Stimulated activated CD4-positive, alpha-beta T cell treated with anti-CD3 and anti-CD28 coated beads, TNF-alpha, amount 100 ng/mL, for 1 hour (primary cell): Measurements from ENCODE around the gene SORBS2.

ENCODE experiments used
- DNase-seq, 3 donors: peaks; one replicate each; pipeline ENCODE4 v3.0.0-alpha.2; 2020; ENCODE audit warnings: low read depth in 3 of 3, low spot score in 1 of 3

SORBS2 gene

DNA sequence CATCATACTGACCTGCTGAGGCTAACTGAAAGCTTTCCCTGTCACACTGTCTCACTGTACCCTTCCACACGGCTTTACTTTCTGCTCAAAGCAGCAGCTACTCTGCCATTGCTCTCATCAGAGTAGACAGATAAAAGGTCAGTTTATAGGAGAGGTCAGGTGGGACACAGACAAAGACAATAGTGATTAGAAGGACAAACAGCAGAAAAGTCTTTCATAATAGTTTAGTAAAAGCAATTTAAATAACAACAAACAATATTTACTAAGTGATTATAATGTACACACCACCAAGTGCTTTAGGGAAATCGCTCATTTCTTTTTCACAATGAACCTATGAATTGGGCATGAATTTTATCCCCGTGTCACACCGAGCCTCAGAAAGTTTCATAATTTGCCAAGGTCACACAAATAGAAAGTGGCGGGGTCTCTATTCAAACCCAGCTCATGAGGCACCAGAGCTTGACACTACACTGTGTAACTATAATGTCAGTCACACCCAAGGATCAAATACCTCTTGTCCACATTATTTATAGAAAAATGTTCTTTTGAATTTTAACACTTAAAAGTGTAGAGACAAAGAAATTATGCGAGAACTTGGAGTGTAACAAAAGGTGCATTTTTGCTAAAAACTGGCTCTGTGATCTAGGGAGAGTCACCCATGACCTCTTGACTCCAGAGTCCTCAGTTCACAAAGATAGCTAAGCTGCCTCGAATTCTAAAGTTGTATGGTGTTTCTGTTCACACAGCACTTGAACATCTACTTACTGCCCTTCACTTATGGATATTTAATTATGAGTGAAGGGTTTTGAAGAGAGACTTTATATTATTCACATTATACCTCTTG is 24.5 kb upstream of the SORBS2 start:
- no peak for DNase-seq

GRCh38 chr4:185835814-185836213 is 23.8 kb upstream of the SORBS2 start:
- DNase-seq, result no peak

DNA sequence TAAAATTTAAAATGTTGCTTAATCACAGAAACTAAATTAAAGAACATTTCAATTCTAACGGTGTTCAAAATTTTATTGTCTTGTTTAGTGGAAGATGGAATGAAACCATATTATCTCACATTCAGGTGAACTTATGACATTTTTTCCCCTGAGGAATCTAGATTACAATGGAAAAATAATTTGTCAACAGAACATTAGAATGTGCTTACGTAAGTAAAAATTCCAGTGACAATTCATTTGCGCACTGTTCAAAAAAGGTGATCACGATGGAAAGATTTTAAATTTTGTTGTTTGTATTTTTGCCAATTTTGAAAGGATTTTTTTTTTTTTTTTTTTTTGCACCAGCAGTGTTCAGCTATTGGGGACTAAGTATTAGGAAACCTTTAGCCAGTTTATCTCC is 23.3 kb upstream of the SORBS2 start:
- DNase-seq, result no peak

DNA sequence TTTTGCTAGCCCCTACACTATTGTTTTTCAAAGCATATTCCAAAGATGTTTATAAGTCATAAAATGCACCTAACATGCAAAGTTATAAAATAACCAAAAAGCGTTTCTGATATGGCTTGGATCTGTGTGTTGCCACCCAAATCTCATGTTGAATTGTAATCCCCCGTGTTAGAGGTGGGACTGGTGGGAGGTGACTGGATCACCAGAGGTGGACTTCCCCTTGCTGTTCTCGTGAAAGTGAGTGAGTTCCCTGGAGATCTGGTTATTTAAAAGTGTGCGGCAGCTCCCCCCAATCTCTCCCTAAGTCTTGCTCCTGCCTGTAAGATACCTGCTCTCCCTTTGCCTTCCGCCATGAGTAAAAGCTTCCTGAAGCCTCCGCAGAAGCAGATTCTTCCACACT is 22.8 kb upstream of the SORBS2 start:
- no peak for DNase-seq

GRCh38 chr4:185834088-185834487 is 22.1 kb upstream of the SORBS2 start:
- DNase-seq, result no peak

DNA sequence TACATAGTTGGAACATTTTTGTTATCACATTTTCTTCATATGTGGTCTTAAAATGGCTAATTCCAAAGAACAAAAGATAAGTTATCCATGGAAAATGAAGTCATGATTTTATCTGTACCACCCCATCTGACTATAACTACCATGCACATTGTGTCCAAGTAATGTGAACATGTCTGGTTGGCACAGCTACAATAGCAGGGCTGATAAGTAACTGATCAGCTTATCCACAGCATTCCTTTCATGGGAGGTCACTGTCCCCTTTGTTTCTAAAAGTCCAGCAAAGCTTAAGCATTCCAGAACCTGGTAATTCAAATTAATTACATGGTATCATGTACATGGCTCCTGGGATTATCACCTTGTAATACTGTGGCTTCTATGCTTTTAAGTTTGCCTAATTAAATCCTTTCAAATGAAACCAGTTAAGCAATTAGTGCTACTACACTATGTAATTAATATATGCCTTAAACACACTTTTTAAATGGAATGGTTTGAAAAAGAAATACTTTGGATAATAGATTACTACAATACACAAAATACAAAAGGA is 21.1 kb upstream of the SORBS2 start:
- DNase-seq, result no peak

DNA sequence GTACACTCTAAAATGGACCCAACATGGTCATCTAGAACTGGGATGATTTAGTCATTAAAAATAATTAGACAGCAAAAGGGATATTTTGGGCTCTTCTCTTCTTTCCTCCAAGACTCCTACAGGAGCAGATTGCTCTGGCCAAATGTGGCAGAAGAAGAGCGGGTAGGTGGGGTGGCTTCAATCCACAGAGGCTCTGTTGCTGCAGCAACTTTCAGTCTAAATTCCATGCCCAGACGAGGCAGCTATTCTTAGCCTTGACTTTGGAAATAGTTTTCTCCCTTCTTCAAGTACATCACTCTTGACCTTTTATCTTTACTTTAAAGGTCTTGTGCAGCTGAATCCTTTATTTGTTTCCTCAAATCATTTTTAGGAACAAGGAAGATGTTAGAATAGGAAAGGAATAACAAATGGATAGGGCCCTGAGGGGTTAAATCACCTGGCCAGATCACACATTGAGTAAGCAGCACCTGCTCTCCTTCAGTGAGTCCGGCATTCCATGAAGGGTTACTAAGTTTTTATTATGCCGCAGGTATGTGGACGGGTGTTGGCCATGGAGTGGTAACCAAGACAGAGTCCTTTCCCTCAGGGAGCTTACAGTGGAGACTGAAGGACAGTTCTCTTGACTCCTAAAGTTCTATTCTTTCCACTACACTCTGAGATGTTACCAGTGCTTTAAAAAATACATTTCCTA is 19.3 kb upstream of the SORBS2 start:
- no peak for DNase-seq

GRCh38 chr4:185830263-185830994 is 18.4 kb upstream of the SORBS2 start:
- DNase-seq, result no peak

DNA sequence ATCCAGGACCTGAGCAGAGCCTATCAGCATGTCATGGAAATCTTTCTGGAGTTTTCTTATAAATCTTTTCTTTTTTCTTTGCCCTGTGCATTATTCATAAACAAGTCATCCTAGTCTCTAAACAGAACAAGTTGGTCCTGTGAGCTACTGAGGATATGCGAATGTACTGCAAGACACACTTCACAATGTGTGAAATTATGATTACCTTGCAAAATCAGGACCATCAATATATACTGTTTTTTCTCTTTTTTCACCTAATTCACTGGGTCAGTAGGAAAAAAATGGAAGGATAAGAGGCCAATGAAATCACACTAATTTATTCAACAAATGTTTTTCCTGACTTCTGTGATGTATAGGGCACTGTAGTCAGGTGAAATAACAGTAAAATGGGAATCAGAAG is 14.4 kb upstream of the SORBS2 start:
- DNase-seq, result no peak

- DNase-seq, result no peak
These were observed 13.7 kb upstream of the SORBS2 start for GRCh38 chr4:185825737-185826136.

GRCh38 chr4:185822791-185823190 is 10.8 kb upstream of the SORBS2 start:
- no peak for DNase-seq

DNA sequence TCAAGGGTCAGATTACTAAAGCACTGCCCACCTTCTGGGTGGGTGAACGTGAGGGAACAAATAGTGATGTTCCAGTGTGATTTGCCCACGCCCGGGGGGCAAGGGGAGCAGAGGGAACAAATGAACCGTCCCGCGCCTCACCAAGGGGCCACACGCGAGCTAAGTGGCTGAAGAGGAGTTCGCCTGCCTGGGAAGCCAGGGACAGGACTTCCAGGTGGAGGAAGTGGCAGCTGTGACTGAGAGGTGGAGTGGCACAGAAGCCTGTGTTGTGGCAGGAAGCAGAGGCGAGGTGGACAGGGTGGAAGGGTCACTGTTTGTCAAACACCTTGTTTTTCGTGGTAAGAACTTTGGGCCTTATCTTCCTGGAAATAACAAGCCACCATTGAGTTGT is 9.0 kb upstream of the SORBS2 start:
- DNase-seq, result no peak

GRCh38 chr4:185820146-185821028 is 8.4 kb upstream of the SORBS2 start:
- no peak for DNase-seq

DNA sequence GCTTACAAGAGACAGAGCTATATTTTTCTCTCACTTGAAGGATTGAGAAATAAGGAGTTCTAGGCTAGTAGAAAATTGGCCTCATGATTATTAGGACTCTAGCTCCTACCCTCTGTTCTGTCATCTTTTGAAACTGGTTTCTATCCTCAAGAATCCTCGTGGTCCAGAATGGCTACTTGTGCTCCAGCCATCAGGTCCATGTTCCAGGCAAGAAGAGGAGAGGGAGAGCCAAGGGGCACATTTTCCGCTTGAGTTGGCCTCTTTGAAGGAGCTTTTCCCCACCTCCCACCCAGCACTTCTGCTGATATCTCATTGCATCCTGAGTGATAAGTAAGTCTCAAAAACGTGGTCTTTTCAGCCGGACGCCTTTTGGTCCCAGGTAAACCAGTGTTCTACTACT is 7.2 kb upstream of the SORBS2 start:
- DNase-seq, result no peak

DNA sequence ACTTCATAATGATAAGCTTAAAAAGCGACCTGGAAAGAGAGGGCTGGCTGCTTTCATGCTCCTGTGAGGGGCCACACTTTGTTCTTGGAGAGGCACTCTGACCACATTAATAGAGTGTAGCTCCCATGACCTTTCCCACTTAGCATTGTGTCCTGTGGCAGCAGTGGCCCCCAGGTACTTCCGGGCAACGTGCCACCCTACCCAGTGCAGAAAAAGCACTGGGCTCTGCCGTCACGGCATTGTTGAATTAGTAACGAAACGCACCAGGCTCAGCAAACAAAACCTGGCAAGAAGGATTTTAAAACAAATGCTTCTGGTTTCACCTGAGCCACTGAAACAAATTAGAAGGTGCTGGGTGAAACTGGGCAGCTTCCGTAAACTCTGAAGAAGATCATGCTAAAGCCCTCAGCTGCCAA is 5.4 kb upstream of the SORBS2 start:
- no peak for DNase-seq

GRCh38 chr4:185813133-185813532 is 1.1 kb upstream of the SORBS2 start:
- DNase-seq, result no peak

- no peak for DNase-seq
These were observed 1.1 kb downstream of the SORBS2 start for GRCh38 chr4:185810746-185811508.

- DNase-seq, result no peak
These were observed 2.4 kb downstream of the SORBS2 start for GRCh38 chr4:185809533-185810071.

- DNase-seq, result no peak
These were observed 2.9 kb downstream of the SORBS2 start for GRCh38 chr4:185809121-185809520.

GRCh38 chr4:185805979-185806378 is 6.0 kb downstream of the SORBS2 start:
- no peak for DNase-seq
